Measurements from ENCODE around the gene ITPK1. TPM values are rescaled to one million over a fixed set of nuclear protein-coding genes. Genes with fewer than 3 reads are reported as not detected.
A peak's percentile ranks its signal among the peaks of the same experiment; 100 is the strongest.

The ITPK1 gene
- total RNA-seq, 1 donor from 2014 or later: 24.3 TPM

- DNase-seq: no peak
Observed at GRCh38 chr14:92934196-92935085, 181.3 kb downstream of the ITPK1 start.

- no peak for DNase-seq
Observed at GRCh38 chr14:92933481-92933880, 182.2 kb downstream of the ITPK1 start.

DNA sequence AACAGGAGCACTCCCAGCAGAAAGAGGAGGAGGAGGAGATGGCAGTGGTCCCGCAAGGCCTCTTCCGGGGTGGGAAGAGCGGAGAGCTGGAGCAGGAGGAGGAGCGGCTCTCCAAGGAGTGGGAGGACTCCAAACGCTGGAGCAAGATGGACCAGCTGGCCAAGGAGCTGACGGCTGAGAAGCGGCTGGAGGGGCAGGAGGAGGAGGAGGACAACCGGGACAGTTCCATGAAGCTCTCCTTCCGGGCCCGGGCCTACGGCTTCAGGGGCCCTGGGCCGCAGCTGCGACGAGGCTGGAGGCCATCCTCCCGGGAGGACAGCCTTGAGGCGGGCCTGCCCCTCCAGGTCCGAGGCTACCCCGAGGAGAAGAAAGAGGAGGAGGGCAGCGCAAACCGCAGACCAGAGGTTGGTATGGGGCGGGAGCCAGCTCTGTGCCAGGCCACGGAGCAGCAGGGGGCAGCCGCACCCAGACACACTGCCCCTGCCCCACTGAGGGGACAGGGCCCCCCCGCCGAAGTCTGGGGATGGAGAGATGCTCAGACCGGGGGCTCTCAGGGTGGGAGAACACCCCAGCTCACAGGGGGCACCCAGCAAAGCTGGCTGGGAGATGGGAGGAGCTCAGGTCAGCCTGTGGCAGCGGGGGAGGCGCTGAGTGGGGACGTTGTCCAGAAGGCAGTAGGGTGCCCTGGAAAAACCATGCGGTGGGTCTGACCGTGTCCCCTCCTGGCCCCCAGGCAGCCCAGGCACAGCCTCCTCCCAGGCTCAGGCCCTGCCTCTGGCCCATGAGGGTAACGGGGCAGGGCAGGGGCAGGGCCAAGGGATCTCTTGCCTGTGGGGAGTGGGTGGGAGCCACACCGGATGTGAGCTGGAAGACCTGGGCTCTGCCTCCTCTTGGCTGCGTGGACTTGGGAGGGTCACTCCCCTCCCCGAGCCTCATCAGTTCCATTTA is 183.0 kb downstream of the ITPK1 start:
- DNase-seq: peak; percentile 53

DNA sequence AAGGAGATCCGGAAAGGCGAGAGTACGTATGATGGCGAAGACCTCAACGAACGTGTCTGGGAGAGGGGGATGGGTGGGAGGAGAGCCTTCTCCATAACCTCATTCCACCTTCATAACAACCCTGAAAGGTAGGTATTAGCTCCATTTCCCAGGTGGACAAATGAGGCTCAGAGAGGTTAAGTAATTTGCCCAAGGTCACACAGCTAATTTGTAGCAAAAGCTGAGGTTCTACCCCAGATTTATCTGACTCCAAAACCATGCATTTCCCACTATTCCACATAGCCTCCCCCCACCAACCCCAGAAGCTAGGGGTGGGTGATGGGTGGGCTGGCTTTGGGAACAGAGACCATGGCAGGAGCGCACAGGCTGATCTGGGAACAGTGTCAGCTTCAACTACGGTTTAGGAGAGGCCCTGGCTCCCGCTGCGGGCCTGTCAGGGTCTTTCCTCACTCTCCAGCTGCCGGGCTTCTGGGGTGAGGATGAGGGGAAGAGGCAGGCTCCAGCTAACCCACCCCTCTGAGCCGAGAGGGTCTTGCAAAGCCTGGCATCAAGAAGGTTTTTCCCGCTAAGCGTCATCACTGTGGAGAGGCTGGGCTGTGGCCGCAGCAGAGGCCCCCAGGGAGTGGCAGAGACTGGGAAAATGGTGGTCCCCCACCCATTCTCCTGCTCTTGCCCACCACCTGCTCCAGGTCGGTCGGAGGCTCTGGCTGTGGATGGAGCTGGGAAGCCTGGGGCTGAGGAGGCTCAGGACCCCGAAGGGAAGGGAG is 183.9 kb downstream of the ITPK1 start:
- no peak for DNase-seq

- no peak for DNase-seq
Observed at GRCh38 chr14:92930737-92931602, 184.8 kb downstream of the ITPK1 start.

DNA sequence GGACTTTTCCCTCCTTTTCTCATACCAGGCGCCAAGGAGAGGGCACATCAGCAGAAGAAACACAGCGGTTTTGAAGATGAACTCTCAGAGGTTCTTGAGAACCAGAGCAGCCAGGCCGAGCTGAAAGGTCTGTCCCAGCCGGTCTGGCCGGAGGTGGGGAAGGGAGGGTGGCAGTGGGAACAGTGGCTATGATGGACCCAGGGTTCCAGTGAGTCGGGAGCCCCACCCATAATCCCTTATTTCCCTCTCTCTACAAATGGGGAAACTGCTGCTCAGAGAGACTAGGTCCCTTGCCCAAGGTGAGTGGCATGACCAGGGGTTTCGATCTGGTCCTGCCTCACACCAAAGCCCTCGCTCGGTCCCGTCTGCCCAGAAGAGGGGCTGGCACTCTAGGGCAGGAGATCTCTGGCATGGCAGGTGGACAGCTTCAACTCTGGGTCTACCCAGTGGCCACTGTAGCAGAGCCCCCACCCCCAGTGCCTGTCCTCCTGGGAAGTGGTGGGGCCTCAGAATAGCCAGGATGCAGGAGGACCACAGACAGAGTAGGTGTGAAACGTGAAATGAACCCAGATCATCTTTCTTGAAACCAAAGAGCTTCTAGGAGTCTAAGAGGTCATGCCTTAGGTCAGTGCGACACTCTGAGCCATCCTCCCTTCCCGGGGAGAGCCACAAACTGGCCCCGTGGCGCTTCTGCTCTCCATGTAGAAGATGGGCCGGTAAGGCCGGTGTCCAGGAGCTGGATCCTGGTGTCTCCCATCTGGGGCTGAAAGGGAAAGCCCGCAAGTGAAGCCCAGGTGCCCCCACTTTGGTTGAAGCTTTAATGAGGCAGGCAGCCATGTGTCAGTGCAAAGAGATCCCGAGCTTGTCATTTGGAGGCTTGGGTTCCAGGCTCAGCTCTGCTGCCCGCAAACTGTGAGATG is 185.8 kb downstream of the ITPK1 start:
- DNase-seq: no peak

DNA sequence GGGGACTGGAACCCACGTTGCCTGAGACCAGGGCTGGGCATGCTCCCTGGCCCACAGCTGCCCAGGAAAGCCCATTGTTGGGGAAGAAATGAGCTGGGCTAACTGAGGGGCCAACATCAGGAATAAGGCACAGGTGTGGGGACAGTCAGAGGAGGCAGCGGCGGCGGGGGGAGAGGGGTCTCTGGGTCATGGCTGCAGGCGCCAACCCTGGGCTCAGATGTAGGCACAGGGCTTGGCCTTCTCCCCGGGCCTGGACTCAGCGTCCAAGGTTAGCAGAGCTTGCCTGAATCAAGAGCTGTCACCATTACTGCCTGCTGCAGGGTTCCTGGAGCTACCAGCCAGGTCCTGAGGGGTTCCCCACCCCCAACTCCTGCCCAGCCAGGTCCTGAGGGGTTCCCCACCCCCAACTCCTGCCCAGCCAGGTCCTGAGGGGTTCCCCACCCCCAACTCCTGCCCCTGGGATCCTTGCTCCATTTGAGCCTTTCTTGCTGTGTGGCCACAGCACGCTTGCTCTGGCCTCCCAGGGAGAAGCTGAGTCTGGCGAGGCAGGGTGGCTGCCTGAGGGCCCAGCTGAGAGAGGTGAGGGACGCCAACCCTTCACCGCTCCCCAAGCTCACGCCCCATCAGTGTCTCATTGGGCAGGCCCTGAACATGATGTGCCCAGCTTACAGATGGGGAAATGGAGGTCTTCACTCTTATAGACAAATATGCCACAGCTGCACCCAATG is 186.6 kb downstream of the ITPK1 start:
- no peak for DNase-seq

DNA sequence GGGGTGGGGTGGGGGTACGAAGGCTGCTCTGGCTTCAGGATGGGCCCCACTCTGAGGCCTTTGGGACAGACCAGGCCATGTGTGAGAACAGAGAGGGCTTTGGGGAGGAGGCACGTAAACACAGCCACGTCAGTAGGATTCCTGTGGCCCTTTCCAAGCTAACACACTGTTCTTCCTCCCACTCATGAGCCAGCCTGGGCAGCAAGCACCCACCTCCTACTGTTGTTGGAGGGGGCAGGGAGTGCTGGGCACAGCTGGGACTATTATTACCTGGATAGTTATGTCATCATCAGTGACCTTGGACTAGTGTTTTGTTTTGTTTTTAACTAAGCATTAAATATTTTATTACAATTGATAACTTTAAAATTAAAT is 187.5 kb downstream of the ITPK1 start:
- DNase-seq: peak; percentile 51

- DNase-seq: no peak
Observed at GRCh38 chr14:92927349-92928257, 188.1 kb downstream of the ITPK1 start.

GRCh38 chr14:92926931-92927330 is 188.8 kb downstream of the ITPK1 start:
- no peak for DNase-seq

- DNase-seq: no peak
Observed at GRCh38 chr14:92926180-92926845, 189.4 kb downstream of the ITPK1 start.

GRCh38 chr14:92925446-92925845 is 190.3 kb downstream of the ITPK1 start:
- peak; percentile 66 for DNase-seq

GRCh38 chr14:92924247-92924646 is 191.5 kb downstream of the ITPK1 start:
- DNase-seq: peak; percentile 24

DNA sequence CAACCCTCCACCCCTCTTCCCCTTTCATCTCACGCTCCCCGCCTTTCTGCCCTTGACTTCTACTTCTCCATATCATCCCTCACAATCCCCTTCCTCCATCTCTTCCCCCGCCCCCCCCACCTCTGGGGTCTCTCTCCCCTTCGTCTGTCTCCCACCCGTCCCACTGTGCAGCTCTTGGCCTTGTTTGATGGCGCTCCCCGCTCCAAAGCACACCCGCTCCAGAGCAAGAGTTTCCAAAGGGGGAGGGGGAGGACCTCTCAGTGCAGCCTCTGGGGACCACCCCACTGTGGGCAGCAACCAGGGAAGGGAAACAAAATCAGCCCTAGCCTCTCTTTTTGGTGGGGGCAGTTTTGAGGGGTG is 192.0 kb downstream of the ITPK1 start:
- no peak for DNase-seq

- peak; percentile 51 for DNase-seq
Observed at GRCh38 chr14:92922883-92923743, 192.6 kb downstream of the ITPK1 start, which contains the start of gene CHGA. Gene CHGA, plus strand, starts transcription at chr14:92923150. Its CDS starts 210 bp downstream, at chr14:92923360.

DNA sequence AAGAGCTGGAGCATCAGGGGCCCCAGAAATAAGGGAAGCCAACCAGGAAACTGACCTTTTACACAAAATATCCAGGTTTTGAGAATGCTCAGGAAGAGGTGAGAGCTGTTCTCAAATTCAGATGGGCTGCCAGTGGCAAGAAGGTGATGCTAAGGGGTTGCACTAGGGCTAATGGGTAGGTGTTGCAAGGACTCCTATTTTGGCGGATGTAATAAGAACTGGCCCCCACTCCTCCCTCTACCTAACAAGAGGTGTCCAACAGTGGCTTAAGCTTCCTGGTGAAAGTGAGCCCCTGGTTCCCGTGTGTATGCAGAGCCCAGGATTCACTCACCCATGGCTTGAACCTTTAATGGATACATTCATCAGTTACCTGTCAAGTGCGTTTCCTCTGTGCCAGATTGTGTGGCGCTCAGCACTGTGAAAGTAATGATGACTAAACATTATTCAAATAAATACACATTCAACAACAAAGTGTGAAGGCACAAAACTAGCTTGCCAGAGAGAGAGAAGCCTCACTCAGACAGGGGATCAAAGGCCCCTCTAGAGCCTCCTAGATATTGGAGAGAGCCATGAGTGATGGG is 193.5 kb downstream of the ITPK1 start:
- DNase-seq: no peak

Data from occipital lobe (tissue), 2 donors.